GM18907 (cell line): ENCODE results near the gene NHLH1.

ENCODE experiments used
- ATAC-seq: cut with Tn5 transposase; IDR thresholded peaks from one replicate; pipeline ENCODE4 v1.9.1; 2021; ENCODE audit warnings: mild to moderate bottlenecking, moderate library complexity; ENCODE audit not compliant: unreplicated experiment

Gene NHLH1

DNA sequence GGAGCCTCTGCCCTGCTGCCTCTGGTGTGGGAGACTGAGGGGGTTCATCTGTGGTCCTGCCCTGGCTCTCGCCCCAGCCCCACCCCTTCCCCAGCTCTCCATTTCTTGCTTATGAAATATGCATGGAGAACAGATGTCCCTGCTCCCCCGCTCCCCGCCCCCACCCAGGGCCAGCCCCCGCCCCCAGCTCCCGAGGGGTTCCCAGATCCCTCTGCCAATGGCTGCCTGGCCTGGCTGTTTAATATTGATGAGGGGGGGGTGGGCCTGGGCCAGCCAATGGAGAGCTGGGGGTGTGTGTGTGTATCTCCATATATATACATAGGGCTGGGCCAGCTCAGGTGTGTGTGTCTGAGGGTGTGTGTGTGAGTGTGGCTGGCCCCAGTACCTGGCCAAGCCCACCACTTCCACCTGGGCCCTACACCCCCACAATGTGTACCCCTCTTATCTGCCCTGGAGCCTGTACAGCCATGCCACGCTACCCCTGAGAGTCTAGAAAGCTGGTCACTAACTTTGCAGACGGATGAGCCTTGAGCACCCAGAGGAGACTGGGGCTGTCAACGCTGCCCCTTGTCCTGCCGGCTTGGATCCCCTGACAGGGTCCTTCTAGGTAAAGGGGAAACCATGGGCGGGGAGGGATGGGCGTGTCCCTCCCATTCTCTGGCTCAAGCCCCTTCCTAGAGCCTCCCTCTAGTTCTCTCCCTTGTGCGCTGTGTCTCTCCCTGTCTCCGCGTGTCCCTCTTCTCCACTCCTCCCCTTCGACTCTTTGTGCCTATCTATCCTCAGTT is at the start of gene NHLH1:
NHLH1 (plus strand) TSS at position 341 of the 785 bp plus-strand sequence. CDS start 3,661 bp downstream, outside the sequence.
- no peak for ATAC-seq

DNA sequence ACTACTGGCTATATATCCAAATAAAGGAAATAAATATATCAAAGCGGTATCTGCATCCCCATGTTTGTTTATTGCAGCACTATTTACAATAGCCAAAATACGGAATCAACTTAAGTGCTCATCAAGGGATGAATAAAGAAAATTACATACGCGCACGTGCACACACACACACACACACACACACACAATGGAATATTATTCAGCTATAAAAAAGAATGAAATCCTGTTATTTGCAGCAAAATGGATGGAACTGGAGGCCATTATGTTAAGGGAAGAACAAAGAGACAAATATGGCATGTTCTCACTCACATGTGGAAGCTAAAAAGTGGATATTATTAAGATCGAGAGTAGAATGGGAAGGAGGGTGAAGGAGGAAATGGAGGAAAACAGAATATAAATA is 44.0 kb upstream of the NHLH1 start:
- ATAC-seq, result no peak

DNA sequence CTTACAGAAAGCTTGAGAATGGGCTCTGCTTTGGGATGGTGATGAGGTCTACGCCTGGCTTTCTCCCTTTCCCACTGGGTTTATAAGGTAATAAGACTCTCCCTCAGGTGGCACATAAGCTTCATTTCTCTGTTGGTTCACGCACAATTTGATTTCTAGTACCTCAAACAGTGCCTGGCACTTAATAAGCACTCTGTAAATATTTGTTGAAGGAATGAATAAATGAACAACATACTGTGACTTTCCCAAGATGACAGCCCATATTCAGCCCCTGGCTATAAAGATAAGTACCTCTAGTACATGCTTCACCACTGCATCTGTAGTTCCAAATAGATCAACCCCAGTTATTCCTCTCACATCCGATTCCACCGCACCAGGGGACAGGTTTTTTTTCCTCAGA is 41.6 kb upstream of the NHLH1 start:
- no peak for ATAC-seq

- ATAC-seq, result no peak
These were observed 40.5 kb upstream of the NHLH1 start for GRCh38 chr1:160326418-160326817.

DNA sequence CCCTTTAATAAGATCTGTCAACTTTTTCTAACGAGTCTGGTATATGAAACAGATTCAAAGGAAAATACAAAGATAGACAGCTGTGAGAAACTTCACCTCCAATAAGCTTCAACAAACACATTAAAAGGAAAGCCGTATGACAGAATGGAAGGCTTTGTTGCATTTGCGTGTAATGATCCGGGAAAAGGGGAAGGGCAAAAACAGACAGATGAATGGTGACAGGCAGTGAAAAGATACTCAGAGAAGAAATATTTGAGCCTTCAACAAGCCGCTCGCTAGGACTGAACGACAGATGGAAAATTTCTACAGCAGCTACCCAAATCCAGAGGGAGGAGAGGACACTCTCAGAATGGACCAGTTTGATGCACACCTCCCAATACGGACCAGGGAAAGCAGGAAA is 38.7 kb upstream of the NHLH1 start:
- no peak for ATAC-seq

DNA sequence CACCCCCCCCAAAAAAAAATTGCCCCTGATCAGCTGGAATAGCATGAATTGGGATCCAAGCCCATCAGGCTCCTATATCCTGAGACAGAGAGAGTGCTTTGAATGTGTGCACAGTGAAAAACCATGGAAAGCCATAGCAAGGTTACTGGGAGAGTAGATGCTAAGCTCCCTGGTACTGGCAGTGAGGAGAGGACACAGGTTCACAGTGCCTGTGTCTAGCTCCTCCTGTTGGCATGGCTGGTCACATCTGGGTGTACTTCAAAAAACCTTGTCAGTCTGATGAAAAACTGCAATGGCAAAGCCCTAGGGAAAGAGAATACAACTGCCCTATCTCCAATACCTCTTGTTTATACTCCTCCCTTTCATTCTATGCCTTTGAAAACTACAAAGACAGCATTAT is 36.8 kb upstream of the NHLH1 start:
- ATAC-seq, result no peak

DNA sequence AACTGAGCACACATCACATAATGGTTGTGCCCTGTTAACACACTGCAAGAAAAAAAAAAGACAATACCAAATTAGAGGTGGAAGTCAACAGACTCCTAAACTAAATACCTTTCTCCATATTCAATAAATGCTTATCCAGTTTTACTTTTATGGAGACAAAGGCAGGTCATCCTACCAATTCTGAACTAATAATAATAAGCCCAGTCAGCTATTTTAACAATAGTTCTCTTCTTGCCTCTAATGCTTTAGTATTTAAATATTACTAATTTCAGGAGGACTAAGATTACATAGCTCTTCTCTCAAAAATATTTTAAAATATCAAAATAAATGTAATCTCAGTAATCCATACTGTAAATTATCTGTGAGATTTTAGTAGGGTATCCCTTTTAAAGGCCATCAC is 34.4 kb upstream of the NHLH1 start:
- no peak for ATAC-seq

- ATAC-seq, result no peak
These were observed 28.3 kb upstream of the NHLH1 start for GRCh38 chr1:160338580-160338979.

GRCh38 chr1:160340146-160340545 is 26.7 kb upstream of the NHLH1 start:
- ATAC-seq, result no peak

- no peak for ATAC-seq
These were observed 26.0 kb upstream of the NHLH1 start for GRCh38 chr1:160340866-160341265.

GRCh38 chr1:160342526-160342925 is 24.3 kb upstream of the NHLH1 start:
- no peak for ATAC-seq

- peak; percentile 96 for ATAC-seq
These were observed 23.7 kb upstream of the NHLH1 start, which contains the start of the genes COPA and NCSTN for GRCh38 chr1:160342953-160343869. Gene COPA, minus strand, starts transcription at chr1:160343250. Its CDS starts 80 bp downstream, at chr1:160343170. Gene NCSTN, plus strand, starts transcription at chr1:160343383. Its CDS starts 14 bp downstream, at chr1:160343397.

DNA sequence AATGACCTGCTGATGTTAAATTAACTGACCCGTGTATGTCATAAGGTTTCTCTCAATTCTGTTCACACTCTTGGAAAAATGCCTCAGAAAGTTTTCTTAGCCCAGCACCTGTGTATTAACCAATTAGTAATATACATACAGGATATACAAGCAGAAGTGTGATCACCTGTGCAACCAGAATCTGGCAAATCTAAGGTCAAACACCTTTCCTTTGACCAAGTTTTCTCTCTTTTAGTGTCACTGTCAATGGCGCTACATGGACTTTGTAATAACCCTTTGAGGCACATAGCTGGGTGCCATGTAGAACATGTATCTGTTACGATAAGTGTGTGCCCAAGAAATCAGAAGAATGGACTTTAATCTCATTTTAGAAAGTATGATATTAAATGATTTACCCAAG is 22.6 kb upstream of the NHLH1 start:
- ATAC-seq, result no peak

- ATAC-seq, result no peak
These were observed 21.9 kb upstream of the NHLH1 start for GRCh38 chr1:160344936-160345335.

- ATAC-seq, result no peak
These were observed 20.4 kb upstream of the NHLH1 start for GRCh38 chr1:160346463-160346862.

- ATAC-seq, result no peak
These were observed 19.9 kb upstream of the NHLH1 start for GRCh38 chr1:160346958-160347357.

- ATAC-seq, result no peak
These were observed 15.2 kb upstream of the NHLH1 start for GRCh38 chr1:160351629-160352028.

DNA sequence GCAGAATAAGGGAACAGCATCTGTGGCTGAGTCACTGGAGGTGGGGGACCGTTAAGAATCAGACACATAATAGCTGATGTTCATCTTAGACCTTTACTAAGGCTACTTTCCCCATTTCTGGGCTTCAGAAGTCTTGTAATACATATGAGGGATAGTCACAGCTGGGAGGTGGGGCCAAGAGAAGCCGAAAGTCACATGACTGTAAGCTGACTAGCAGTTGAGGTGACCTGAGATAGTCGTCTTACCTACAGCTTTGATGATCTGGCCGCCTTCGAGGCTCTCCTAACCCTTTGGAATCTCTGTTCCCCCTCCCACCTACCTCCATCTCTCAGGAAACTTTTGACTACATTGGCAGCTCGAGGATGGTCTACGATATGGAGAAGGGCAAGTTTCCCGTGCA is 14.3 kb upstream of the NHLH1 start:
- no peak for ATAC-seq

DNA sequence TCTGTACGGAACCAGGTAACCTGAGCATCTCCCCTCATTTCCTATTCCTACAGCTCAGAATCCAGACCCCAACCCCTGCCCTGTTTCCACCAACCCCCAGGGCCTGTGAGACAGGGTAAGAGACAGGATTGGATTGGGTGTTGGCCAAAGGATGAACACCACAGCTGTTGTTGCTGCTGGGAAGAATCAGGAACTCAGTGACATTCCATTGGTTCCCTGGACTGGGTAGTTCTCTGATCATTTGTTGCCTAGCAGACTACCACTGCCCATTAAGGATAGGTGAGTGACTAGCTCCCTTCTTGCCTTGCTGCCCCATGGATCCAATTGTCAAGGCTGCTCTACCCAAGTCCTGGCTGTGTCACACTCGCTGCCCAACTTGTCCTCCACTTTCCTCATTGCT is 13.6 kb upstream of the NHLH1 start:
- no peak for ATAC-seq

- ATAC-seq, result no peak
These were observed 12.4 kb upstream of the NHLH1 start for GRCh38 chr1:160354388-160354985.

- ATAC-seq, result no peak
These were observed 9.4 kb upstream of the NHLH1 start for GRCh38 chr1:160357286-160358002.
